Erythroblast (primary cell): ENCODE results near the gene ZNF485.

Experiments
- GATA1 ChIP-seq: IDR thresholded peaks from 2 replicates; pipeline ENCODE4 v1.6.1; 2011; ENCODE audit warnings: low read depth, mild to moderate bottlenecking, control low read depth, low read length, moderate library complexity
- POLR2A ChIP-seq: IDR thresholded peaks from 2 replicates; pipeline ENCODE4 v1.6.1; 2011; ENCODE audit warnings: mild to moderate bottlenecking, low read length

DNA sequence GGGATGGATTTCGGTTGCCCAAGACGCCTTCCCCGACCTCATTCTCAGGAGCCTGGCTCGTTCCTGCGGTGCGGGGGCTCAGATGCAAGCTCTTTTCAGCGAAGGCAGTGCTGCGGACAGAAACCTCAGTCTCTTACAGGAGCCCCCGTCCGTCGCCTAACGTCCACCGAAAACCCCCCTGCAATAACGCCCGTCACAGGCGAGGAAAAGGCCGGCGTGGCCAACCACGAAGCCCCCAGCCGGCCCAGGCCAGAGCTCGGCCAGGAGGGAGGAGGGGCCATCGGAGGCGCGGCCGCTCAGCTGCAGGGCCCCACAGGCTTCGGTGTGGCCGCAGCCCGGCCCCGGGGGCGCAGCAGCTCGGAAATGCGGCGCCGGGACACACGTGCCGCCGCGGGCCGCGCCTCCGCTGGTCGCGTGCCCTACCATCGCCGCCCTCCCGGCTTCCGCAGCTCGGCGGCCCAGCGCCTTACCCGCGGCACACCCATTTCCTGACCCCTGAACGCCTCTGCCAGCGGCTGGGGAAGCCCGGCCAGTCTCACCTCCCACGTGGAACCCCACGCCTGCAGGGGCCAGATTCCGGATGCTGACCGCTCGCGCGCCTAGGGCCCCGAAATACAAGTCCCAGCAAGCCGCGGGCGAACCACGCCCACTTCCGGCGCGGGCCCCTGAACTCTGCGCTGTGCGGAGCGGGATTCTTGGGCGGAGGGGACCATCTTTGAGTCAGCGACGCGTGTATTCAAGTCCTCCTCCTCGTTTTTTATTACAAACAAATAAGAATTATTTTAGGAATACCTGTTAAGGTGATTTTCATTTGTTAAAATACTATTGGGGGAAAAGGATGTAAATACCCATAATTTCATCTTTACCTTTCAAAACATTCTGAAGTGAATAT lies 32.0 kb upstream of the ZNF485 start, which contains the start of gene ZNF239:
- TF ChIP-seq POLR2A (no peak), GATA1 (no peak)
